Endothelial cell of umbilical vein (primary cell): ENCODE results near the gene IGF2R. TPM values are rescaled to one million over a fixed set of nuclear protein-coding genes. Genes with fewer than 3 reads are reported as not detected.

ENCODE experiments used
- BruUV-seq: library from RNA; stranded (reverse); fragments of 400-500 nt; replicated peaks from 2 replicates; lab custom pipeline; 2021; lab: Mats Ljungman, UMichigan
- CTCF ChIA-PET: fragments of 300-600, 350-600 bp; sonication (Branson Sonifier 250); formaldehyde crosslinking; loops from one replicate; lab custom pipeline; 2021; ENCODE audit warnings: antibody characterized with exemption, inconsistent platforms; lab: Charles Lee
- POLR2A ChIA-PET: fragments of 300-600, 350-600 bp; sonication (Branson Sonifier 250); formaldehyde crosslinking; loops from one replicate; lab custom pipeline; 2021; ENCODE audit warnings: antibody characterized with exemption, inconsistent platforms; lab: Charles Lee
- DNase-seq: peaks from one replicate; pipeline ENCODE4 v3.0.0-alpha.2; 2011; ENCODE audit warnings: low read depth, low spot score
- FAIRE-seq: peaks from 2 replicates; lab custom pipeline; 2011; peaks lifted over from hg19 to GRCh38; lab: Jason Lieb, UNC
- H2AFZ ChIP-seq: 2 replicates; pipeline ENCODE4 v1.6.0; 2012; ENCODE audit warnings: low read depth, low read length, control low read depth, inconsistent platforms
- H3K27ac ChIP-seq: 2 replicates; pipeline ENCODE4 v1.5.1; 2011; ENCODE audit warnings: low read depth, mild to moderate bottlenecking, control low read depth, low read length, moderate library complexity; ENCODE audit not compliant: insufficient read depth
- H3K27me3 ChIP-seq, 2 experiments: 2 replicates each; pipeline versions ENCODE4 v1.6.0 to v1.6.1; 2011; ENCODE audit warnings: low read length in 2 of 2, mixed read lengths in 1 of 2; ENCODE audit not compliant: control insufficient read depth in 2 of 2, insufficient read depth in 2 of 2
- H3K36me3 ChIP-seq, 2 experiments: 2 replicates in 1 of 2; 3 replicates in 1 of 2; pipeline ENCODE4 v1.5.1; 2011; ENCODE audit warnings: low read length in 2 of 2, mild to moderate bottlenecking in 1 of 2, moderate library complexity in 1 of 2; ENCODE audit not compliant: control insufficient read depth in 2 of 2, insufficient read depth in 2 of 2; ENCODE audit errors: extremely low read depth in 1 of 2
- H3K4me1 ChIP-seq: 3 replicates; pipeline ENCODE4 v1.5.1; 2011; ENCODE audit warnings: mild to moderate bottlenecking, low read length; ENCODE audit not compliant: control insufficient read depth, insufficient read depth; ENCODE audit errors: extremely low read depth
- H3K4me2 ChIP-seq: 2 replicates; pipeline ENCODE4 v1.6.1; 2011; ENCODE audit warnings: low read length, control low read depth, mixed read lengths; ENCODE audit not compliant: insufficient read depth
- H3K4me3 ChIP-seq, 3 experiments: fragments of 200-600 bp in 1 of 3; sonication (generic), shearing (Covaris generic) in 1 of 3; replicated peaks in 1 of 3; 2 replicates each; pipeline ENCODE4 v1.5.1; 2011 to 2016; ENCODE audit warnings: control low read depth in 3 of 3, low read length in 3 of 3, mild to moderate bottlenecking in 2 of 3, inconsistent platforms in 1 of 3, low read depth in 1 of 3, moderate library complexity in 1 of 3; ENCODE audit not compliant: insufficient read depth in 1 of 3
- H3K79me2 ChIP-seq: 2 replicates; pipeline ENCODE4 v1.6.0; 2012; ENCODE audit warnings: low read length, inconsistent platforms; ENCODE audit not compliant: control insufficient read depth, insufficient read depth
- H3K9ac ChIP-seq: replicated peaks from 2 replicates; pipeline ENCODE3; 2011; ENCODE audit warnings: low read length, control low read depth; ENCODE audit not compliant: insufficient read depth; ENCODE audit errors: extremely low read depth
- H3K9me1 ChIP-seq: replicated peaks from 3 replicates; pipeline ENCODE4 v1.6.0; 2011; ENCODE audit warnings: mild to moderate bottlenecking, low read length; ENCODE audit not compliant: control insufficient read depth, insufficient read depth; ENCODE audit errors: extremely low read depth
- H3K9me3 ChIP-seq: replicated peaks from 2 replicates; pipeline ENCODE4 v1.5.1; 2012; ENCODE audit warnings: low read length, inconsistent platforms; ENCODE audit not compliant: control insufficient read depth, insufficient read depth
- H4K20me1 ChIP-seq: replicated peaks from 2 replicates; pipeline ENCODE3; 2011; ENCODE audit warnings: mild to moderate bottlenecking, low read length; ENCODE audit not compliant: control insufficient read depth, insufficient read depth; ENCODE audit errors: extremely low read depth
- CTCF ChIP-seq, 2 donors: IDR thresholded peaks; 1 replicate in 1 of 2; 2 replicates in 1 of 2; pipeline ENCODE4 v1.5.1; 2011; ENCODE audit warnings: low read length in 2 of 2, mild to moderate bottlenecking in 2 of 2, moderate library complexity in 2 of 2, control low read depth in 1 of 2, inconsistent platforms in 1 of 2, low read depth in 1 of 2; ENCODE audit not compliant: insufficient read depth in 1 of 2; ENCODE audit errors: extremely low read depth in 1 of 2
- EZH2 ChIP-seq: IDR thresholded peaks from 2 replicates; pipeline ENCODE4 v1.6.1; 2012; ENCODE audit warnings: borderline replicate concordance, low read depth, mild to moderate bottlenecking, moderate library complexity, low read length, inconsistent platforms; ENCODE audit not compliant: severe bottlenecking
- FOS ChIP-seq: IDR thresholded peaks from 2 replicates; pipeline ENCODE4 v1.6.1; 2011; ENCODE audit warnings: mild to moderate bottlenecking, low read length, moderate library complexity, borderline replicate concordance; ENCODE audit not compliant: insufficient read depth
- GATA2 ChIP-seq: IDR thresholded peaks from 2 replicates; pipeline ENCODE4 v1.7.0; 2011; ENCODE audit warnings: low read depth, mild to moderate bottlenecking, moderate library complexity, mixed read lengths, low read length; ENCODE audit not compliant: insufficient read length, insufficient read depth
- JUN ChIP-seq: IDR thresholded peaks from 2 replicates; pipeline ENCODE4 v1.6.1; 2011; ENCODE audit warnings: borderline replicate concordance, low read depth; ENCODE audit not compliant: insufficient read length, insufficient read depth
- MAX ChIP-seq: IDR thresholded peaks from 2 replicates; pipeline ENCODE4 v1.6.1; 2011; ENCODE audit not compliant: insufficient read depth, insufficient read length
- MYC ChIP-seq: IDR thresholded peaks from one replicate; pipeline ENCODE4 v1.6.1; 2011; ENCODE audit warnings: mild to moderate bottlenecking, low read depth, low read length
- POLR2A ChIP-seq: IDR thresholded peaks from 2 replicates; pipeline ENCODE4 v1.6.1; 2012; ENCODE audit warnings: low read depth, mild to moderate bottlenecking, control low read depth, low read length
- POLR2AphosphoS5 ChIP-seq: IDR thresholded peaks from 2 replicates; pipeline ENCODE4 v1.6.1; 2012; ENCODE audit warnings: low read depth, mild to moderate bottlenecking, control low read depth, low read length, moderate library complexity; ENCODE audit not compliant: insufficient read depth
- dilution Hi-C: fragments of 300-500 bp; cut with MboI; formaldehyde crosslinking; loops from one replicate; pipeline ENCODE4 v1.15.0; 2019; ENCODE audit warnings: low sequenced_read_pairs; ENCODE audit not compliant: extremely low pct_ligation_motif_present
- intact Hi-C: fragments of 100-400 bp; cut with micrococcal nuclease; formaldehyde crosslinking; loops from one replicate; pipeline ENCODE4 v1.10.0; 2022
- polyA plus RNA-seq, 4 experiments: library from polyadenylated mRNA; depleted of rRNA in 3 of 4; stranded (reverse) in 3 of 4; unstranded in 1 of 4; fragments of >200 nt; gene quantifications; 2 replicates each; pipeline versions ENCODE4 v1.2.1 to v1.2.3, GENCODE V29; 2011 to 2012; ENCODE audit warnings: missing spikeins in 1 of 4
- total RNA-seq: library from RNA; stranded (reverse); gene quantifications from 2 replicates; pipeline ENCODE4 v1.2.3, GENCODE V29; 2021

The IGF2R gene
- total and polyA plus RNA-seq, 2 donors (not counting 3 experiments of a cell fraction or from before 2014, with no cell fraction given), result 16.3 to 60.2 TPM

DNA sequence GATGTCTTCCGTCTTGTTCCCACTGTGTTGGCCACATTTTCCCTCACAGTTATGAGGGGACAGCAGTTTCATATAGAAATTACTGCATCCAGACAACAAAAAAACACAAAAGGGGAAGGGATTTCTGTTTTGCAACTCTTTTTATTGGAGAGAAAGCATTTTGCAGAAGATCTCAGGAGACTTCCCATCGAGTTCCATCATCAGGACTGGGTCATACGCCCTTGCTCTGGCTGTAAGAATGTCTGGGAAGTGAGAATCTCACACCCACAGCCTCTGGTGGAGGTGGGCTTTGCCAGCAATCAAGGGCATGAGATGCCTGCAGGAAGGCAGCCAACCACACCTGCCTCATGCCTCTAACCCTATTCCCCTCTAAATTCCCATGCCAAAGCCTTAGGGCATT, 5.8 kb upstream of the IGF2R start:
- H3K36me3 ChIP-seq, result no peaks in the 10 kb centered on the region
- DNase-seq (no peak), FAIRE-seq (no peak)
- ChIA-PET CTCF (no interaction called here), POLR2A (no interaction called here)
- H3K9me3 ChIP-seq, result no peaks in the 10 kb centered on the region
- no peak overlapping the region for H3K4me3 ChIP-seq
- no peaks in the 10 kb centered on the region for H3K4me1 ChIP-seq
- H2AFZ ChIP-seq, result no peak overlapping the region
- H3K79me2 ChIP-seq, result no peaks in the 10 kb centered on the region
- dilution Hi-C loops (no loop called here), intact Hi-C loops (no loop called here)
- BruUV-seq, result no TSS peak
- no peaks in the 10 kb centered on the region for H3K9me1 ChIP-seq
- no peaks in the 10 kb centered on the region for H4K20me1 ChIP-seq
- H3K27me3 ChIP-seq, result peaks cover 10 to 24% of the 10 kb centered on the region in 2 experiments
- H3K4me2 ChIP-seq, result no peak overlapping the region
- TF ChIP-seq EZH2 (no peak), GATA2 (no peak), POLR2AphosphoS5 (no peak), MYC (no peak), POLR2A (no peak), JUN (no peak), FOS (no peak), MAX (no peak), CTCF (IDR thresholded peaks at IDR 0.05; ENCODE audit: extremely low read depth in 1 of 2, insufficient read depth in 1 of 2, low read depth in 1 of 2, low read length in 2 of 2) (no peak)
- no peak overlapping the region for H3K27ac ChIP-seq
- H3K9ac ChIP-seq, result no peak overlapping the region
